Loucy (cell line): ENCODE results near the gene OS9.

Source experiments
- CTCF ChIP-seq: fragments of 200-600 bp; sonication (generic); conservative IDR thresholded peaks from 2 replicates; pipeline ENCODE4 v1.5.1; 2014; ENCODE audit warnings: mild to moderate bottlenecking, antibody characterized with exemption, low read length
- EZH2phosphoT487 ChIP-seq: fragments of 200-600 bp; IDR thresholded peaks from 2 replicates; pipeline ENCODE4 v1.6.1; 2018; ENCODE audit warnings: antibody characterized with exemption, mild to moderate bottlenecking, moderate library complexity, borderline replicate concordance

GRCh38 chr12:57733928-57734327, 40.0 kb downstream of the OS9 start:
- TF ChIP-seq CTCF (no peak), EZH2phosphoT487 (no peak)
